IPS-NIHi11 (cell line): ENCODE data around the gene TXNDC5.
"Not testable (repeated sequence)": the region's sequence is repeated elsewhere in the genome, so short reads cannot be mapped to it uniquely, and the experiment has no call there.

ENCODE experiments used
- DNase-seq: peaks from one replicate; pipeline ENCODE4 v3.0.0; 2012; ENCODE audit warnings: mixed read lengths, low spot score

TXNDC5 gene

DNA sequence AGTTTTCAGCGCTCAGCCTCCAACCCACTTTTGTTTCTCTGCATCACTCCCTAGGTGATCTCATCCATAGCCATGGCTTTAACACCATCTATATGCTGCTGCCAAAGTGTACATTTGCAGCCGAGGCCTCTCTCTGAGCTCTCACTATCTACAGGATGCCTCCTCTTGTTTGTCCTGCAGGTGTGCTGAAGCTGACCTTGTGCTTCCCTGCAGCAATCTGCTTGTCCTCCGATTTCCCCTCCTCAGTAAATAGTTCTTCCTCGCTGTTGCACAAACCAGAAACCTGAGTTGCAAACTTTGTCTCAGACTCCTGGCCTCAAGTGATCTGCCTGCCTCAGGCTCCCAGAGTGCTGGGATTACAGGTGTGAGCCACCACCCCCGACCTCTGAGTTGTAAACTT lies 3.7 kb upstream of the TXNDC5 start:
- no peak for DNase-seq

DNA sequence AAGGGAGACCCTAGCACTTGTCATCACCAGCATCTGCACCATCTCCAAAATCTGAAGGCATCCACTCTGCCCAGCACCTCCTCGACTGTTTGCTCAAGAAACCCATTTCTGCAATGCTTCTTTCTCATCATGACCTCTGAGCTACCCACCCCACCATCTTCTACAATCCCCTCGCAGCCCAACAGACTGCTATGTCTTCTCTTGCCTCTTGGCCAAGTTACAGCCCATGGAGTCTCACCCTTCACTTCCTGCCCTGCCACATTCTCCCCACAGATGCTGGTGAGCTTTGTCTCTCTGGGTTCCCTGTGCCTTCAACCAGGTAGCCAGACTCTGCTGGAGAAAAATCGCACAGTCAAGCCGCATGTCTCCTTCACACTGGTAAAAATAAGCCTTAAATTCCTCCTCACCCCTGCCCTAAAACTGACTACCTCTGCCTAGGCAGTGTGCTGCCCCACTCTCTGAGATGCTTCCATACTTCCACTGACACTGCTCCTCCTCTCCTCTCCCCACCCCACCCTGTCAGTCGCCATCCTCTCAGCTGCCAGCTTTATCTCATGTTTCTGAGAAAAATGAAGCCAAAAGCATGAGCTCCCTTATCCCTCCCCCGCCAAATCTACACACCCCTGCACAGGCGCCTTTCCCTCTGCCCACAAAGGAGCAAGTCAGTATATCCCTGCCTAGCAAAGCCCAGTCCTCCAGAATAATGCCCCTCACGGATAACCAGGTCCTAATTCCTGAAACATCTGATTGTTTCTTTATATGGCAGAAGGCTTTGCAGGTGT lies 2.3 kb upstream of the TXNDC5 start:
- no peak for DNase-seq

DNA sequence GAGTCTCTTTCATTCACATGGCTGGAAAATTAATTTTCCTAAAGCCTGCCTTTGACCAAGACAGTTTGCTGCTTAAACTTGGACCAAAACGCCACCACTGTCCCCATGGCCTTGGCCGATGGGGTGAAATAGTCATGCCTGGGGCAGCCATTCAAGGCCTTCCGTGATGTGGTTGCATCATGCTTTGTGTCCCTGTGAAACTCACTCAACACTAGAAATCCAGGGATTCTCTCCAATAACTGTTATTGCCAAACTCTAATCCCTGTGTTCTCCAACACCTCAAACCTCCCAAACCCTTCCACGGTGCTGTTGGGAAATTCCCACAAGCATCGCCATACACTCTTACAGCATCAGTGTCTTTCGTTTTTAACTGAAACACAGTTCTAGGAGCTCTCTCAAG lies 1.4 kb upstream of the TXNDC5 start:
- DNase-seq: no peak

DNA sequence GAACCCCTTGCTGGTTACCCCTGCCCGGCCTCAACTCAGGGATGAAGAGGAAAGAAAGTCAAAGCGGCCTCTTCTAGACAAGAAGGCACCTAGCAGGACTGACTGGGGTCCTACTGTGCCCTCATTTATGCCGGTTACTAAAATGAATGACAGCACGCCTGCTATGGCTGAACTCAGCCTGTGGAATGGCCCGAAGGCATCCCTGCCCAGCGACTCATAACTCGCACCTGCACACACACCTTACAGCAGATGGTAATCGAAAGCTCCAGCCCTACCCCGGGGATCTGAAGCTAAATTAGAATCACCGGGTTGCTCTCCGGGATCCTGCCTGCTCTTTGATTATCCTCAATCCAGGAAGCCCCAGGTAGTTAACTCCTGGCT lies 747 bp upstream of the TXNDC5 start:
- peak; percentile 23 for DNase-seq

DNA sequence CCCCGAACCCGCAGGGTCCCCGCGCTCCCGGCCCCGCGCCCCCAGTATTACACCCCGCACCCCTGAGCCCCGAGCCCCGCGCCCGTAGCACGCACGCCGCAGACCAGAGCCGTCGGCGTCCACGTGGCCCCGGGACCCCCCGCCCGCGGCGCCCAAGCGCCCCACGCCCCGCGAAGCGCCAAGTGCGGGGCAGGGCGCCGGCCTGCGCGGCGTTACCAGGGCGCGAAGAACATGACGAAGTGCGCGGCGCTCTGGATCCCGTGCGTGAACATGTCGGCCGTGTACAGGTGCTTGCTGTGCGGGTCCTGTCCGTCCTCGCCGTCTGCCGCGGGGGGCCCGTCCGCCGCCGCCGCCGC lies 312 bp downstream of the TXNDC5 start:
- DNase-seq: peak; percentile 48

DNA sequence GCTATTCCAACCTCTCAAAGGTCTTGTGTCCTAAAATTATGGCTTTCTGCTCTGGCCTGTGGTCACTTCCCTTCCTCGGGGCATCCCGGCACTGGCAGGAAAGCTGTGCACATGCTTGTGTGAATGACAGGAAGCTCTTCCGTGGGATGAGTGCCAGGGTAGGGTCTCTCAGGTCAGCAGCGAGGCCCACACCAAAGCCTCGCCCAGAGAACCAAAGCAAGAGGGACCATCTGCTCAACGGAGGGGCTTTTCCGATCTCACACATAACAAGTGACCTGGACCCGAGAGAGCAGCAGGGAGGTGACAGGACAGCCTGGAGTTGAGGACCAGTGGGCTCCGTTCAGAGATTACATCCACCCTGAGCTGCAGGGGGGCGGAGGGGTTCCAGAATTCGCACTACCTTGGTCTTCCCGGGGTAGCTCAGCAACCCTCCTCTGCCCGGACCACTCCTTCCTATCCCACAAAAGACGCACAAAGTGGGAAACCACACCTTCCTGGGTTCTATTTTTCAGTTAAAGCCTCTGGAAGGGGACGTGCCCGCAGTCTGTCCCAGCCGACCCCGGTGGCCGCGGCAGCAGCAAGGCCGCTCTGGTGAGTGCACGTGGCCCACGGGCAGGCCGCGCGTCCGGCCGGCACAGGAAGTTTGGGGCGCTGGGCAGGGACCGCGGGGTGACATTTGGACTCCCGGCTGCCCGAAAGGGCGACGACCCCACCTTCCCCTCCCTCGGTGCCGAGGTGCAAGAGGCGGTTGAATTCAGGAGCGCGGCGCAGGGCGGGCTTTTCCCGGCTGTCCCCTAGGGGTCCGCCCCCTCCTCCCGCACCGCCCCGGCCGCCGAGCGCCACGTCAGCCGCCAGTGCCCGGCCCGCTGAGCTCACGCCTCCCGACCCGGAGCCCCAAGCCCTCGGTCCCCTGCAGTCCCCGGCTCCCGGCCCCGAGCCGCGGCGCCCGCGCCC lies 988 bp downstream of the TXNDC5 start:
- peak; percentile 90 for DNase-seq

DNA sequence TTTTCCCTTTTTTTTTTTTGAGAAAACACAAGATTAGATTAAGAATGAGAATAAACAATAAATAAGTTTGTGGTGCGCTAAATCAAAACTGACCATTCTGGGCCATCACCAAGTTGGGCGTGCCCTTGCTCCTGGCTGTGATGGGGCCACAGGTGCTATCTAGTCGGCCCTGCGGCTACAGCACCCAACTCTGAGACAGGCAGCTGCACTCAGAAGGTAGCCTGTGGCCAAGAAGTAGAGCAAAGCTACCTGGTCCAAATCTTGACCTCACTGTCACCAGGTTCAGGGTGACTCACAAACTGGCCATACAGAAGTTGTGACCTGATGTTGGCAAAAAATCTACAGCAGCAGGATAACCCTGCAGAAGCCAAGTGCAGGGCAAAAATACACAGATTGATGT lies 3.4 kb downstream of the TXNDC5 start:
- no peak for DNase-seq

DNA sequence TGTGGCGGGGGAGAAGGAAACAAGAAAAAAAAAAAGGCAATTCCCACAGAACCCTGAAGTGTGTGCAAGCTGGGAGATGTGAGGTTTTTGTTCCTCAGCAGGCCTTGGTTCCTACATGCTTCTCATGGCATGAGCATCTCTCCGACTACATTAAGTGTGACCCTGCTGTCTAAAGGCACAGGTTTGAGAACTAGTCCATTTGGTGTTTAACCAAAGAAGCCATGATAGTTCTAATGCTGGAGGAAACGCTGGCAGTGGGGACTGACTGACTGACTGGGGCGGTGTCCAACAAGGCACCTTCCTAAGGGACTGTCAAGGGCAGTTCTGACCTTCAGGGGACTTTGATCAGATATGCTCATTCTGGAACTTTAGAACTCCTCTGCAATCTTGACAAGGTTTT lies 3.8 kb downstream of the TXNDC5 start:
- no peak for DNase-seq

DNA sequence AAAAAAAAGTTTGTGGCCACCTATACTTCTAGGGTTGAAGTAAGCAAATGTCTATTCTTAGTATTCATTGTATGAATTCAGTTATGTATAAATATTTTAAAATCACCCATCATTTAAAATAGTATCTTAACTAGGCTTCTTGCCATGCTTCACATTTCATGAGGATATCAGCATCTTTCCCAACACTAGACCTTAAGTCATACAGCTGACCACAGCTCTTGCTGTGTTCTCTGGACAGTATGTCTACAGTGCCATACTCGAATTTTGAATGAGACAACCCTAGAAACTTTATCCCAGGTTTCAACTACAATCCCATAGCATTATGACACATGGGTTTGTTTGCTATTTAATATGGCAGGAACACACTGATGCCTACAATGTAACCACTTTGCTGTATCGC lies 5.2 kb downstream of the TXNDC5 start:
- DNase-seq: no peak

DNA sequence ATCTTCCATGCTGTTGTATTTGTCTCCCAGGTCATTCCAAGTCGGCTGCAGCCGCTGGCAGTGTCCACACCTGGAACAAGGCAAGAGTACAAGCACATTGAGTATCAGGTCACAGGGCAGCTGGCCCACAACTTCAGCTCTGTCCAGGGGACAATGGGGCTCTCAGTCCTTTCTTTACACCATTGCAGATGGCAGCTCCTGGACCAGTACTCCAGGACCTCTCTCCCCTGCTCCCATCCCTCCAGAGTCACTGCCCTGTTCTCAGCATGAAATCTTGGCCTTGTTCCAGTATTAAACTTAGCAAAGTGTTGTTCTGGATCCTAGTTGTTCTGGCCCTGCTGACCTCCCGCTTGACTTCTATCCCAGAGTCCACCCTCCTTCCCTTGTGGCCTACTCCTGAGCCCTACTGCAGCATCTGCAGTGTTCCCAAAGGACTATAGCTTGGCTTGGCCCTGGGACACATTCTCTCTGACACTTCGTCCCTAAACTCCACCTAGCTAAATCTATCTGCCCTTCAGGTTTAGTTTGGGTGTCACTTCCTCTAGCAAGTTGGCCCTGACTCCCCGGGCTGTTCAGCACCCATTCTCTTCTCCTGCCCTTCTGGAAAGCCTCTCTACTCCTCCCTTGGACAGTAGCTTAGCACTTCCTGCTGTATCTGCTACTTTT lies 5.8 kb downstream of the TXNDC5 start:
- no peak for DNase-seq

DNA sequence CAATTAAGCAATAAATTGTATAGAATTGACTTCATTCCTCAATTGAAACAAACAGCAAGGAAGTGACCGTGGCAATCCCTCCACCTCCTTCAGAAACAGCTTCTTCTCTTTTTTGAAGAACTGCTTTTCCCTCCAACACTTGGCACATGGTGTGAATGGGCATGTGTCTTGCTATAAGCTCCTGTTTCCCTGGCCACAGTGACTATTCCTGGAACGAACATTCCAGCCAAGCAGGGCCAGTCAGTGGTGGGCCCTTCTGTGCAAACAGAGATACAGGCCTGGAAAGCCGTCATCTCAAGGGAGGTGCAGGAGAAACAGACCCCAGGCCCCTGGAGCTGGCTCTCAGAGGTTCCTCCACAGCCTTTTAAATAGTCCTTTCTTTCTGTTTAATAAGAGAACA lies 6.9 kb downstream of the TXNDC5 start:
- DNase-seq: no peak

DNA sequence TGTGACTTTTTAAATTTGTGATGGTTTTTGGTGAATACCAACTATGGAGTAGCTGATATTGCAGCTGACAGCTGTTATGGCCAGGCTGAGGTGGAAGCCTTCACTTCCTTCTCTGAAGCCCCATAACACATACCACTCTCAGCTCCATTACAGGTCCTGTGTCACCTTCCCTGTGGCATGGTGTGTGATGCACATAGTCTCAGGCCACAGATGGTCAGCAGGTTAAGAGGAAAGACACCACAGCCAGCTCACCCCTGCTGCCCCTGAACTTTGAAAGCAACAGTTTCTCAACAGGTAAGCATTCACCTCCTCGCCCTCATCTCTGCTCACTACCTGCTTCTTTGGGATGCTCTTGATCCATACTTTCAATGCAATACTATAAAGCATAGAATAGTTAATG lies 7.7 kb downstream of the TXNDC5 start:
- DNase-seq: no peak

DNA sequence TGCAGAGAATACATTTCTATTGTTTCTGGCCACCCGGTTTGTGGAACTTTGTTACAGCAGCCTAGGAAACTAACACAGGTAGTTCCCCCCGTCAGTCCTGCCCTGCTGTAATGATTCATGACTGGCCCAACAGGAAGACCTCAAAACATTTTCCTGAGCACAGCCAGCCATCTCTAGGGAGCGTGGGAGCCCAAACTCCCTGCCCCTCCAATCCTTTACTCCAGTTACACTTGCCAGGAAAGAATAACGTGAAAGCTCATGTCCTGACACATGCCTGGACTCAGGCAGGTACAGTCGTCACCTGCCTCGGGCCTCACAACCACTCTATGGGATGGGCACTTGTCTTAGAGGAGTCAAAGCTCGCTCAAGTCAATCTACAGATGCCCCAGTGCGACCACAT lies 8.4 kb downstream of the TXNDC5 start:
- DNase-seq: no peak

DNA sequence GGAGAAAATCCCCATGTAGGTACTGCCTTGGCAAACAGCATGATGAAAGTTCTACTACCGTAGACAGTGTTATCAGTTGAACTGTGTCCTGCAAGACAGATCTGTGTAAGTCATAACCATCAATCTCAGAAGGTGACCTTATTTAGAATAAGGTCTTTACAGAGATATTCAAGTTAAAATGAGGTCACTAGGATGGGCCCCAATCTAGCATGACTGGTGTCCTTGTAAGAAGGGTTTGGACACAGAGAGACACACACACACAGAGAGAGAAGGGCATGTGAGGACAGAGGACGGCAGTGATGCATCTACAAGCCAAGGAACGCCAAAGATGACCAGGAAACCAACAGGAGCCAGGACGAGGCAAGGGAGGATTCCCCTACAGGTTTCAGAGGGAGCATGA lies 8.8 kb downstream of the TXNDC5 start:
- DNase-seq: no peak

DNA sequence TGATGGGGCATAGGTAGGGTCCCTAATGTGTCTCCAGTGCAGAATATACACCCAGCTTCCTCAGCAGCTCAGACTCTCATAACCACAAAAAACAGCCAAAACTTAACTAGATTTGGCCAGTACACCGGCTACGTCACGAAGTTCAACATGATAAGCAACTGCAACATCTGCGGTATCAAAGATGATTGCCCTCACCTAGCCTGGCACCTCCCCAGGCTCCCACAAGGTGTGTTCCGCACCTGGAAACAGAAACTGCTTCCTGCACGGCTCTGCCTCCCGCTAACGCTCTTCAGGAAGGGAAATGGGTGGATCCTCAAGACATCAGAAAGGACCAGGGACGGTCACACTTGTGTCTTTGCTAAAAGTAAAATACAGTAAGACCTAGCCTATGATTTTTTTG lies 9.5 kb downstream of the TXNDC5 start:
- DNase-seq: no peak

DNA sequence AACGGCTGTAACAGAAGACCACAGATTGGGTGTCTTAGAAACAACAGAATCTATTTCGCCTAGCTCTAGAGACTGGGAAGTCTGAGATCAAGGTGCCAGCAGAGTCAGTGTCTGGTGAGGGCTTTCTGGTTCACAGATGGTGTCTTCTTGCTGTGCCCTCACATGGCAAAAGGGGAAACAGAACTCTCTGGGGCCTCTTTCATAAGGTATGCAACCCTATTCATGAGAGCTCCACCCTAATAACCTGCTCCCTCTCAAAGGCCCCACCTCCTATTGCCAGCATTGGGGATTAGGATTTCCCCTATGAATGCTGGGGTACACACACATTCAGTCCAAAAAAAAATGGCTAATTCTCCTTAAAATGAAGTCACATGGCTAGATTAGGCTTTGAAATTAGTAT lies 10.0 kb downstream of the TXNDC5 start:
- DNase-seq: no peak

DNA sequence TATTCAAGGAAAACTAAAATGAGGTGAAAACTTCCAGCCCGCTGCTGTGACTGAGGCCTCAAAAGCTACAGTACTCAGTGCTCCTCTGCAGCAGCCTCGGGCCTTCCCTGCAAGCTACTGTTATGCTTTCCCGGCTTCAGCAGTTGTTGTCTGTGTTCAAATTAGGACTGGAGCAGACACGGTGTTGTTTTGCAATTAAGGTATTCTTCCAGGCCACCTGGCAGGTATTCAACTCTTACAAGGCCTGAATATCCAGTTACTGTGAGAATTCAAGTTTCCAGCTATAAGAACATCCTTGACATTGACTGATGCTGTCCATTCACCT lies 10.7 kb downstream of the TXNDC5 start:
- no peak for DNase-seq

DNA sequence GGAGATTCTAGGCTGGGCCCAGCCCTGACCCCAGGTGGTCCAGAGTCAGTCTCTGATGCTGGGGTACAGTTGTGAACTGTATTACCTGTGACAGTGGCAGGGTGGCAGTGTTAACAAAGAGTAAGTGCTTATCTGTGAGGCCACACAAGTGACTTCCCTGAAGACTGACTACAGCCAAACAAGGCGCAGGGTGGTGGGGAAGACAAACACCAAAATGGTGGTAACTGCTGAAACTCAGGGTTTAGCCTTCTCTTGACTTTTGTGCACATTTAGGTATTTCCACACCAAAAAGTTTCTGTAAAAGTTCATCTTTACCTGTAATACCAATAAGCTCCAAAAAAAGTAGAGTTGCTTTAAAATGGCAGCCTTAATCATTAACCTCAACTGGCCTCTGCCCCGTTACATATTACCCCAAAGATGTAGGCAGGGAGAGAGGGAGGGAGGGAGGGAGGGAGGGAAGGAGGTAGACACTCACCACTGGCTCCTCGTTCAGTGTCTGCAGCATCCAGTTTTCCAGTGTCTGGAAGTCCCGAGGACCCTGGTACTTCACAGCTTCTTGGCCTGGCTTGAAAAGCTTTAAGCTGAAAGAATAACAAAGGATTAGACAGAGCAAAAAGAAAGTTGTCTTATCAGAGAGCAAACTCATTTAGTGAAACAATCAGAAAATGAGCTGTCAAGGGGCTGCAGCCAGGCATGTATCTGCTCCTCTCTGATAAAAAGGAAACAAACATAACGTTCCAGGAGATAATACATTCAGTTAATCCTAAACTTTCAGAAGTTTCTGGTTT lies 11.3 kb downstream of the TXNDC5 start:
- DNase-seq: no peak

DNA sequence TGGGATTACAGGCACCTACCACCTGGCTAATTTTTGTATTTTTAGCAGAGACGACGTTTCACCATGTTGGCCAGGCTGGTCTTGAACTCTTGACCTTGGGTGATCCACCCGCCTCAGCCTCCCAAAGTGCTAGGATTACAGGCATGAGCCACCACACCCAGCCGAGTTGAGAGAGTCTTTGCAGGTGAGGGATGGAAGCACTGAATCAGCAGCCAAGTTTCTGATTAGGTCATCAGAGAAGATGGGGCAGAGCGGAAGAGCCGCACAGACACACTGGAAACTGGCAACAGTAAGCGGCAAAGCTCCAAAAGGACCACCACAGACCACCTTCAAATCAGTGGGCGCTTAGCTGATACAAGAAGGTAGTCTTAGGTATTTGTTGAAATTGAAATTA lies 12.4 kb downstream of the TXNDC5 start:
- DNase-seq: not testable (repeated sequence)

DNA sequence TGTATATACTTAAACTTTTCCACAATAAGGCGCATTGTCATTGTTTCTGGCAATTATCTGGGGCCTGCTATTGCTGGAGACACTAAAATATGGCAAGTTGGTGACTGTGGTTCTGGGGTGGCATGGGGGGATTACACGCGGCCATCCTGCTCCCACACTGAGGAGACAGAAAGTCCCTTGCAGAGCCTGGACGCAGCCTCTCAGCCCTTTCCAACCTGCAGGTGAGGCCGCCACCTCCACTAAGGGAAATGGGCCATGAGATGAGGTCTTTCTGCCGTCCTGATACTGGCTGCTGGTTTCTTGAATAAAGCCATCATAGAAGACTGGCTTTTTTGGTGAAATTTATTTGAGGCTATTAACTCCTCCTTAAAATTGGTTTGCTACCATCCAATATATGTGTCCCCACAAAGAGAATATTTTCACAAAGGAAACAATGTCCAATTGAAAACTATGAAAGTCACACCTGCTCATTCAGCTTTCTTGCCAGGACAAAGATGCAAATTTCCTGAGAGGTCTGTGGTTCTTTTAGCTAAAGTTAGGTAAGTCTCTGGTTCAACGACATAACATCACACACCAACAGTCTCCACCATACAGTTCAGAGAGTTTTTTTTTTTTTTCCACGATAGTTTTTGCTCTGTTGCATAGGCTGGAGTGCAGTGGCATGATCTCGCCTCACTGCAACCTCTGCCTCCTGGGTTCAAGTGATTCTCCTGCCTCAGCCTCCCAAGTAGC lies 13.0 kb downstream of the TXNDC5 start:
- no peak for DNase-seq

DNA sequence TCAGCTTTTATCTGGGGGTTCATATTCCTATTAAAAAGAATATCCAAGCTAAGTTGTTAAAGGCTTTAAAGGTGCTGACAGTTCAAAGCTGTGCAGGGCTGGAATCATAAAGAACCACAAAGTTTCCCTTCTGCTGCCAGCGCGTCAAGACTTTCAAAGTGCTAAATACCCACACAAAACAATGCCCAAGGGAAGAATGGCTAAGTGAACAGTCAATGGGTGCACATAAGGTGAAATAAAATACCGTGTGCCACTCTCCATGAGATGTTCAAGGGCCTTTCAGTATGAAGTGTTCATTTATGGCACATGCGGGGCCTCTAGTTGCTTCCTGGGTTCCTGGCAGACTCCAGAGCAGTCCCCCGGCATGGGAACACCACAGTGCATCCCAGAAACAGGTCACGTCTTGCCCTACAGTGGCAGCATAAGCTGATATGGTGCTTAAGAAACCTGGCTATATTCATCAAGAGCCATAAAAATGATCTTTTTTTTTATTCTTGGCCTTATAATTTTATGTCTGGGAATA lies 14.1 kb downstream of the TXNDC5 start:
- DNase-seq: no peak

DNA sequence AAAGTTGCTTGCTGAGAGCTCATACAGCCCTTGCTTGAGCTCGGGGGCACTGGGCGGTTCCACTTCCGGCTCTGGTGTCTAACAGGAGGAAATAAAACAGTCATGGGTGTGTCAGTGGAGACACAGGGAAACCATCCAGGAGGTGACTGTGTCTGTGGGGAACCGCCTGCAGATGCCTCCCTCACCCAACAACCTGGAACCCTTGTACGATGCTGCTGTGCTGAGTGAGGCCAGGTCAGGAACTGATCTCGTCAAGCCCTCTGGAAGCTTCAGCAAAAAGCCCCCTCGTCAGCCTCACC lies 15.5 kb downstream of the TXNDC5 start:
- DNase-seq: no peak
